PFSK-1 (cell line): ENCODE results near the gene TLCD3B.

Source experiments
- FOXP2 ChIP-seq: optimal IDR thresholded peaks from 2 replicates; pipeline ENCODE3; 2011; ENCODE audit warnings: borderline replicate concordance, control low read depth, inconsistent platforms; ENCODE audit not compliant: insufficient read depth; ENCODE audit errors: extremely low read length, extremely low read depth
- POLR2AphosphoS5 ChIP-seq: IDR thresholded peaks from 2 replicates; pipeline ENCODE4 v1.6.1; 2012; ENCODE audit warnings: low read depth, mild to moderate bottlenecking, control low read depth, low read length, moderate library complexity
- REST ChIP-seq, 2 experiments: IDR thresholded peaks; 2 replicates each; pipeline versions ENCODE4 v1.6.1 to v1.8.0; 2011 to 2012; ENCODE audit warnings: low read depth in 2 of 2, low read length in 2 of 2, control low read depth in 1 of 2, inconsistent platforms in 1 of 2, mild to moderate bottlenecking in 1 of 2, moderate library complexity in 1 of 2; ENCODE audit not compliant: insufficient read depth in 1 of 2
- SIN3A ChIP-seq: IDR thresholded peaks from 2 replicates; pipeline ENCODE4 v1.6.1; 2012; ENCODE audit warnings: mild to moderate bottlenecking, low read length, moderate library complexity, borderline replicate concordance; ENCODE audit not compliant: insufficient read depth
- TAF1 ChIP-seq: IDR thresholded peaks from 2 replicates; pipeline ENCODE4 v1.6.1; 2012; ENCODE audit warnings: low read length, control low read depth, borderline replicate concordance; ENCODE audit not compliant: insufficient read depth

Gene TLCD3B

GRCh38 chr16:29995324-29995910, 35.7 kb downstream of the TLCD3B start, which contains the start of gene HIRIP3:
Gene HIRIP3 (minus strand): TSS chr16:29995617. CDS start chr16:29995605, 12 bp downstream.
- TF ChIP-seq FOXP2, result no peak
- TF ChIP-seq SIN3A, result no peak
- no peak for TF ChIP-seq TAF1
- TF ChIP-seq POLR2AphosphoS5, result peak; percentile 51
- TF ChIP-seq REST (IDR thresholded peaks at IDR 0.05; ENCODE audit: insufficient read depth in 1 of 2, low read depth in 2 of 2, low read length in 2 of 2), result no peak

- TF ChIP-seq TAF1, result no peak
- TF ChIP-seq REST (IDR thresholded peaks at IDR 0.05; ENCODE audit: insufficient read depth in 1 of 2, low read depth in 2 of 2, low read length in 2 of 2), result no peak
- no peak for TF ChIP-seq POLR2AphosphoS5
- TF ChIP-seq SIN3A, result no peak
- no peak for TF ChIP-seq FOXP2
These were observed 36.3 kb downstream of the TLCD3B start for GRCh38 chr16:29994600-29995323.

GRCh38 chr16:29993903-29994599, 37.0 kb downstream of the TLCD3B start:
- TF ChIP-seq FOXP2 (no peak), TAF1 (no peak), SIN3A (no peak), POLR2AphosphoS5 (no peak), REST (IDR thresholded peaks at IDR 0.05; ENCODE audit: insufficient read depth in 1 of 2, low read depth in 2 of 2, low read length in 2 of 2) (no peak)

- TF ChIP-seq REST (IDR thresholded peaks at IDR 0.05; ENCODE audit: insufficient read depth in 1 of 2, low read depth in 2 of 2, low read length in 2 of 2) (no peak), POLR2AphosphoS5 (peak; percentile 11; the same call in 1 of the 2 replicates)
These were observed 37.7 kb downstream of the TLCD3B start for GRCh38 chr16:29993191-29993902.
